ENCODE results near the gene JAM3. TPM values are rescaled to one million over a fixed set of nuclear protein-coding genes. Genes with fewer than 3 reads are reported as not detected.

The JAM3 gene
- total RNA-seq, 4 donors from 2014 or later = 17.2 to 33.1 (median 20.0) TPM

DNA sequence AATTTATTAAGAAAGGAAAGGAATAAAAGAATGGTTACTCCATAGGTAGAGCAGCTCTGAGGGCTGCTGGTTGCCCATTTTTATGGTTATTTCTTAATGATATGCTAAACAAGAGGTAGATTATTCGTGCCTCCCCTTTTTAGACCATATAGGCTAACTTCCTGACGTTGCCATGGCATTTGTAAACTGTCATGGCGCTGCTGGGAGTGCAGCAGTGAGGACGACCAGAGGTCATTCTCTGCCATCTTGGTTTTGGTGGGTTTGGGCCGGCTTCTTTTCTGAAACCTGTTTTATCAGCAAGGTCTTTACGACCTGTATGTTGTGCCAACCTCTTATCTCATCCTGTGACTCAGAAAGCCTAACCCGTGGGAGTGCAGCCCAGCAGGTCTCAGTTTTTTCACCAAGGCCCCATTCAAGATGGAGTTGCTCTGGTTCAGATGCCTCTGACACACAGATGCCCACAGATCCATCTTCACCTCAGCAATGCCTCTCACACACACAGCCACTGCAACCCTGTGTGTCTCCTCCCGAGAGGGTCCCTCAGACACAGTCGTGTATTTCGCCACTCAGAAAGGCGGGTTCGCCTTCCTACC lies 16.4 kb upstream of the JAM3 start:
- TF ChIP-seq CTCF (IDR thresholded peaks at IDR 0.05) = no peak
- DNase-seq (ENCODE audit: low spot score) = no peak
- ATAC-seq (ENCODE audit: low FRiP score) = no peak

DNA sequence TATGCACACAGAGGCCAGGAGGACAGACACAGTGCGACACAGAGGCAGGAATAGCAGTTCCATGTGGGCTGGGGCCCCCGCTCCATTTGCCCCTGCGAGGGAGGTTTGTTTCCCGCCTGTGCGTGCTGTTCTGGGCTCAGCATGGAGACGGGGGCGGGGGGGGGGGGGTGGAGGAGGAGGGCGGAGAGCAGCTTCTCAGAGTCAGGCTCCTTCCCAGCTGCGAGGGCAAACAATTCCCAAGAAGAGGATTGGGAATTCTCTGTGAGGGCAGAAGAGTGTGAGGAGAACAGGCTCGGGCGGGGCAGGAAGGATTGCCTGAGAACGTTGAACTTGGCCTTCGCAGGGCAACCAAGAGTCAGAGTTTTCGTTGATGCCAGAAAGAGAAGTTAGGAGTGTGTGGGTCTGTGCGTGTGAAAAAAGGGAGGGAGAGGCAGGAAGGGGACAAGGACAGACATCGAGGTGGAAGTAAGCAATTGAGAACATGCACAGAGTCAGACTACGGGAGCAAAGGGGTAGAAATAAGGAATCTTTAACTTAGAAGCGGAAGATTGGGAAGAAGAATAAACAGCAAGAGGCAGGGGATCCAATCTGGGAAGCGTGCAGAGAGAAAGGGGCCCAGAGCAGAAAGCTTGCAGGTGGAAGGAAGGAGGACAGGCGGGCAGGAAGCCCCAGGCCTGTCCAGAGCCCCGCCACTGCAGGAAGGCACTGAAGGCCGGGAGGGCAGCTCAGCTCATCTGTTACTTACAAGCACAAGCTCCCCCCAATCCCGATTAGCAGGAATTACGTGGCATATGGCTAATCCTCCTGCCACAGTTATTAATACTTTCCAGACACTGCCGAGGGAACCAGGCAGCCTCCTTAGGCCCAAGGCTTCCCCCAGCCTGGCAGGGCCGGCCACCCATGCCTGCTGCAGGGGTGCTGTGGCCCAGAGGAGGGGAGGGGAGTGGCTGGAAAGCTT lies 15.6 kb upstream of the JAM3 start:
- DNase-seq (ENCODE audit: low spot score) (no peak), ATAC-seq (ENCODE audit: low FRiP score) (no peak)
- no peak for TF ChIP-seq CTCF (IDR thresholded peaks at IDR 0.05)

DNA sequence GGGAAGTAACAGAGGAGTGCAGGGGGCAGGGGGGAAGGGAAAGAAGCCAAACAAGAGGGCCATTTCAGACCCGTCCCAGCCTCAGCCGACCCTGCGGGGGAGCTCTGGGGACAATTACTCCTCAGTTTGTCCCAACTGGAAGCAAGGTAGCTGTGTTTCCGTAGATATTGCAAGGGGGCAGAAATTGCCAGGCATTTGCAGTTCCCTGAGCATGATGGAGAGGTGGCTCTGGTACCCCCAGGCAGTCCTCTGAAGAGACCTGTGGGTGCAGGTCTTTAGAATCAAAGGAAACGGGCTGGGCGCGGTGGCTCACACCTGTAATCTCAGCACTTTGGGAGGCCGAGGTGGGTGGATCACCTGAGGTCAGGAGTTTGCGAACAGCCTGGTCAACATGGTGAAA lies 13.8 kb upstream of the JAM3 start:
- no peak for TF ChIP-seq CTCF (IDR thresholded peaks at IDR 0.05)
- ATAC-seq (ENCODE audit: low FRiP score) (no peak), DNase-seq (ENCODE audit: low spot score) (no peak)

DNA sequence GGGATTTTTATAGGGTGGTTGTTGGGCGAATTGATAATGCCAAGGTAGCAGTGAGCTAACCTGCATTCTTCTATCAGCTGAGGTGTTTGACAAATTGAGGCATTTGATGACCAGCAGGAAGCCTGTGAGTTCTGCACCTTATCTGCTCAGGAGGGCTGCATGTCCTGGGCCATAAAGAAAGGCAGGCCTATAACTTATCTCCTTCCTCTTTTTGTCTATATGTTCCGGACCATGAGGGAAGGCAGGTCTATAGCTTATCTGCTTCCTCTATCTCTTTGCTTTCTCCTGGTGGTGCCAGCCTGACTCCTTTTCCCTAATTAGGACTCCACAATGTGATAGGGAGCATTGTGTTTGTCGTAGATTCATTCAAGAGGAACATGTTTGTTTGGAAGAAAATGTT lies 8.6 kb upstream of the JAM3 start:
- DNase-seq (ENCODE audit: low spot score) (no peak), ATAC-seq (ENCODE audit: low FRiP score) (no peak)
- no peak for TF ChIP-seq CTCF (IDR thresholded peaks at IDR 0.05)

DNA sequence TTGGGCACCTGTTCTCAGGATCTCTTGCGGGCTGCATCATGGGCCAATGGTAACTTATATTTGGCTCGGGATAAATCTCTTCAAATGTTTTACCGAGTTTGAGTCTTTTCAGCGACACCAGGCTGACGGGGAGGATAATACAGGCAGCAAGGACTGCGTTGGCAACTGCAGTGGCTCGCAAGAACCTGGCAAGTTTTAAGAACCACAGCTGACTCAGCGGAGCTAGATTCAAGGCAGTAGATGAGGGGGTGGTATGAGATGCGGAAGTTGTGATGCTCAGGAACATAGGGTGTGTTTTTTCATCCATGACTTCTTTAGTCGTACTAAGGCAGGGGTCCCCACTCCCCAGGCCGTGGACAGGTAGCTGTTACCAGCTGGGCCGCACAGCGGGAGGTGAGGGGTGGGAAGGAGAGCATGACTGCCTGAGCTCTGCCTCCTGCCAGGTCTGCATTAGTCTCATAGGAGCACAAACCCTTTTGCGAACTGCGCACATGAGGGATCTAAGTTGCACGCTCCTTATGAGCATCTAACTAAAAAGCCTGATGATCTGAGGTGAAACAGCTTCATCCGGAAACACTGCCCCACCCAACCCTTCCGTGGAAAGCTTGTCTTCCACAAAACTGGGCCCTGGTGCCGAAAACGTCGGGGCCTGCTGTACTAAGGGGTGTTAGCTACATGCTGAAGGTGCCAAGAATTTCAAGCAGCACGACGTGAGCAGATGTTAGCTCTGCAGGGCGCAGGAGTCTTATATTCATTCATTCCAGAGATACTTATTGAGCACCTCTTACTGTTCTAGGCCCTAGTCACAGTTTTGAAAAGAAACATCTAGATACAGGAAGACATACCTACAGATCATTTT lies 6.4 kb upstream of the JAM3 start:
- ATAC-seq (ENCODE audit: low FRiP score) (no peak), DNase-seq (ENCODE audit: low spot score) (no peak)
- TF ChIP-seq CTCF (IDR thresholded peaks at IDR 0.05) = no peak

DNA sequence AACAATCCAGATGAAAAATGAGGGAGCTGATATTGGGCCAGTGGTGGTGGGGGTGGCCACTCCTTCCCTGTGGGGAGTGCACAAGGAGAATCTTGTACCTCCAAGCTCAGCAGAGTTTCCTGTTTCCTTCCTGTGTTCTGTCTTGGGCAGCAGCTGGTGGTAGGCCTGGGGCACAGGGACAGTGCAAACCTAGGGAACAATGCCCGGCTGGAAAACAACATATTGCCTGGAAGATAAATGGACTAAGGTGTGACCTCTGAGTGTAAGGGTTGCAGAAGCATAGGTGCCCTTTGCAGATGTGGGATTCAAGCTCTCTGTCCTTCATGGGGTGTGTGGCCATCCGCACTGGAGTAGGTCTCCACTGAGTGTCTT lies 5.8 kb upstream of the JAM3 start:
- no peak for ATAC-seq (ENCODE audit: low FRiP score)
- TF ChIP-seq CTCF (IDR thresholded peaks at IDR 0.05) = no peak
- DNase-seq (ENCODE audit: low spot score) = no peak
